Erythroblast (primary cell): ENCODE measurements around the gene SCNN1A.

Experiments used
- GATA1 ChIP-seq: IDR thresholded peaks from 2 replicates; pipeline ENCODE4 v1.6.1; 2011; ENCODE audit warnings: low read depth, mild to moderate bottlenecking, control low read depth, low read length, moderate library complexity
- POLR2A ChIP-seq: IDR thresholded peaks from 2 replicates; pipeline ENCODE4 v1.6.1; 2011; ENCODE audit warnings: mild to moderate bottlenecking, low read length

DNA sequence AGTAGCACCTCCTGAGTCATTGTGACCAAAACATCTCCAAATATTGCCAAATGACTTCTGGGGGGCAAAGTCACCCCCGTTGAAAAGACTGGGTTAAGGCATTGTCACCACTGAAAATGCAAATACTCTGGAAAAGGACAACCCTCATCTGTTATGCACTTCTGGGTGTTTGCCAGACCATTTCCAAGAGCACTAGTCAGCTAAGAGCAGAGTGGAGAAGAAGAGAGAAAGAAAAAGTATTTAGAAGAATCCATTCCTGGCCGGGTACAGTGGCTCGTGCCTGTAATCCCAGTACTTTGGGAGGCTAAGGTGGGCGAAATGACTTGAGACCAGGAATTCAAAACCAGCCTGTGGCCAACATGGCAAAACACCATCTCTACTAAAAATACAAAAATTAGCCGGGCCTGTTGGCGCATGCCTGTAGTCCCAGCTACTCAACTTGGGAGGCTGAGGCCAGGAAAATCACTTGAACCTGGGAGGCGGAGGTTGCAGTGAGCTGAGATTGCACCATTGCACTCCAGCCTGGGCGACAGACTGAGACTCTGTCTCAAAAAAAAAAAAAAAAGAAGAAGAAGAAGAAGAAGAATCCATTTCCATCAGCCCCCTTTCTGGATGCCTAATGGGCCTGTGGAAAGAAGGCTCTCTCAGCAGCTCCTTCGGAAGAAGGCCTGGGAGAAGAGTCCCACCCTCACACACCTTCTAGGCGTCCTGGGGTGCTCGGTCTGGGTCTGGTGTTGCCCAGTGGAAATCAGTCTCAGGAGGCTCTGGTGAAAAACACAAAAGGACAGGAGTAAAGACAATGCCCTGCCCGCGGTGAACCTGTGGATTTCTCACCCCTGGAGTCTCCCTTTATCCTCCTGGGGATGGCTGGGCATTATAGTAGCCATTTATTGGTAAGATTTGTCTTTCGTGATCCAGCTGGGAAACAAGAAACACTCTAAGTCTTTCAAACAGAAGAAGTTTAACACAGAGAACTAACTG, 5.1 kb upstream of the SCNN1A start:
- no peak for TF ChIP-seq POLR2A
- no peak for TF ChIP-seq GATA1
